AG09309 (cell line): Measurements from ENCODE around the gene CAST.

ENCODE experiments used
- DNase-seq: peaks from one replicate; pipeline ENCODE4 v3.0.0-alpha.2; 2010; ENCODE audit warnings: low read depth
- H3K4me3 ChIP-seq: 2 replicates; pipeline ENCODE4 v1.5.1; 2011; ENCODE audit warnings: mild to moderate bottlenecking, low read depth, low read length, moderate library complexity; ENCODE audit not compliant: control insufficient read depth
- TF ChIP-seq, protein P1 (sequence below): IDR thresholded peaks from 2 replicates; pipeline ENCODE4 v1.5.1; 2011; ENCODE audit warnings: mild to moderate bottlenecking, low read depth, low read length, inconsistent platforms; ENCODE audit not compliant: insufficient read depth, control insufficient read depth; ENCODE audit errors: missing control alignments

The CAST gene

DNA sequence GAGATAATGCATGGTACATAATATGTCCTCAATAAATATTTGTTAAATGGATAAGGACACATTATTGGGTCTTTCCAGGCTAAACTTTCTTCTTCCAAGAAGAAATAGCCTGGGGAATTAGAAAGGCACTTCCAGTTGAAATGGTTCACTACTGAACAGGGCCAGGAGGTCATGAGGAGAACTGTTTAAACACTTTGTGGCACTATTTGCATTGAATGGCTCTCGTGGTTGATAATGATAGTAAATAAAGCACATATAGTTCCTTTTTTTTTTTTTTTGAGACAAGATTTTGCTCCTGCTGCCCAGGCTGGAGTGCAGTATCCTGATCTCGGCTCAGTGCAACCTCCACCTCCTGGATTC, 19.9 kb upstream of the CAST start:
- H3K4me3 ChIP-seq = no peak overlapping the region
- no peak for DNase-seq
- TF ChIP-seq, protein P1, sequence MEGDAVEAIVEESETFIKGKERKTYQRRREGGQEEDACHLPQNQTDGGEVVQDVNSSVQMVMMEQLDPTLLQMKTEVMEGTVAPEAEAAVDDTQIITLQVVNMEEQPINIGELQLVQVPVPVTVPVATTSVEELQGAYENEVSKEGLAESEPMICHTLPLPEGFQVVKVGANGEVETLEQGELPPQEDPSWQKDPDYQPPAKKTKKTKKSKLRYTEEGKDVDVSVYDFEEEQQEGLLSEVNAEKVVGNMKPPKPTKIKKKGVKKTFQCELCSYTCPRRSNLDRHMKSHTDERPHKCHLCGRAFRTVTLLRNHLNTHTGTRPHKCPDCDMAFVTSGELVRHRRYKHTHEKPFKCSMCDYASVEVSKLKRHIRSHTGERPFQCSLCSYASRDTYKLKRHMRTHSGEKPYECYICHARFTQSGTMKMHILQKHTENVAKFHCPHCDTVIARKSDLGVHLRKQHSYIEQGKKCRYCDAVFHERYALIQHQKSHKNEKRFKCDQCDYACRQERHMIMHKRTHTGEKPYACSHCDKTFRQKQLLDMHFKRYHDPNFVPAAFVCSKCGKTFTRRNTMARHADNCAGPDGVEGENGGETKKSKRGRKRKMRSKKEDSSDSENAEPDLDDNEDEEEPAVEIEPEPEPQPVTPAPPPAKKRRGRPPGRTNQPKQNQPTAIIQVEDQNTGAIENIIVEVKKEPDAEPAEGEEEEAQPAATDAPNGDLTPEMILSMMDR = no peak

DNA sequence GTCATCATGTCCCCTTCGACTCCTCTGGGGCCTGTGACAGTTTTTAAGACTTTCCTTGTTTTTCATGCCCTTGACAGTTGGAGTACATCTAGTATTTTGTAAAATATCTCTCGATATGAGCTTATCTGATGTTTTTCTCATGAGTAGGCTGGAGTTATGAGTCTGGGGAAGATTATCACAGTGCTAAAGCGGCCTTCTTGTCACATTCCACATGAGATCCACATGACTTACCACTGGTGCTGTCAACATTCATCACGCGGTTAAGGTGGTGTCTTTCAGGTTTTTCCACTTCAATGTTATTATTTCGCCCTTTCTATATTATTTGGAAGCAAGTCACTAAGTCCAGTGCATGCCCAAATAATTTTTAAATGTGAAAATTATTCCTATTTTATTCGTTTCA, 17.1 kb upstream of the CAST start:
- TF ChIP-seq, protein P1 = no peak
- DNase-seq = no peak
- H3K4me3 ChIP-seq = no peak overlapping the region

DNA sequence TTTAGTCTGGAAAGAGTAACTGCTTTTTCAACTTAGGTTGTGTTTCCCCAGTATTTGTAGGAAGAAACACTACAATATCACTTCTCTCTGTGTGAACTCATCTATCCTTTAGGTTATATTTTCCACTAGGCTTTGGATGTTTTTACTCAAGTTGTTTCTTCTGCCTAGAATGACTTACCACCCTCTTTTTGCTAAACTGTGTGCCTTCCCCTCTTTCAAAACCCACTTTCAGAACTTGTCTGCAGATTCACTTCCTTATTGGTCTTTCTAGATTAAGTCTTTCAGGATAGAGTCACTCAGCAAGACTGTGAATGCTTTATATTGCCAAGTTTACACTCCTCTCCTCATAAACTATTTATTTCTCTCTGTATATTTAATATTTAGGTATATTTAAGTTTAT, 14.2 kb upstream of the CAST start:
- TF ChIP-seq, protein P1 = no peak
- no peak for DNase-seq
- H3K4me3 ChIP-seq = no peak overlapping the region

DNA sequence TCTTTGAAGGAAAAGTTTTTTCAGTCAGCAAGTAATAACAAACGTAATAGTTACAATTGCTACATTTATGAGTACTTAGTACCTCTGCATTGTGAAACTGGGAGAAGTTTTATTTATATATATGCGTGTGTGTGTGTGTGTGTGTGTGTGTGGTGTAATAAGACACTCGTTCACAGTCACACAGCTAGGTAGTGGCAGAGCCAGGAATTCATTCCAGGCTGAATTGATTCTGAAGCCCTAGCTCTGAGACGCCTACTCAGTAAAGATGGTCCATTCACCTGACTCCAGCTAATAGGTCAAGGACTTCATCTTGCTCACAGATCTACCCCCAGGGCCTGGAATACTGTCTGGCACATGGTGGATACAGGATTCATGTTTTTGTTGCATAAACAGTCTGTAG, 13.6 kb upstream of the CAST start:
- DNase-seq = no peak
- TF ChIP-seq, protein P1 = no peak
- H3K4me3 ChIP-seq = no peak overlapping the region

DNA sequence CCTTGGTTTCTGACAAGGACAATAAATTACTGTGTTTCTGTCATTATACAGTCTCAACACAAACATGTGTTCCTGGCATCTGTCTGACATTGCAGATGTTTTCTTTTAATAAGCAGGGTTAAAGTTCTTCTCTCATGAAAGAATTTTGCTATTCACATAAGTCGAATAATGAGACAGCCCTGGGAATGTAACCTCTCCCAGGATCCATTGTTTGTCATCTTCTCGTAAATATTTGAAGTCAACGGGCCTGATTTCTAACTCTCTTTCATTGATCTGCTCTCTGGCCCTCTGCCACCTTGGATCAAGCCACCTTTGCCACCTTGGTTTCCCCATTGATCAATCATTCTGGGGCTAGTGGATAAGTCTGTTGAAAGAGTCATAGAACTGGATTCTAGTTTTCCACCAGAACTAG, 12.9 kb upstream of the CAST start:
- no peak overlapping the region for H3K4me3 ChIP-seq
- TF ChIP-seq, protein P1 = no peak
- no peak for DNase-seq

DNA sequence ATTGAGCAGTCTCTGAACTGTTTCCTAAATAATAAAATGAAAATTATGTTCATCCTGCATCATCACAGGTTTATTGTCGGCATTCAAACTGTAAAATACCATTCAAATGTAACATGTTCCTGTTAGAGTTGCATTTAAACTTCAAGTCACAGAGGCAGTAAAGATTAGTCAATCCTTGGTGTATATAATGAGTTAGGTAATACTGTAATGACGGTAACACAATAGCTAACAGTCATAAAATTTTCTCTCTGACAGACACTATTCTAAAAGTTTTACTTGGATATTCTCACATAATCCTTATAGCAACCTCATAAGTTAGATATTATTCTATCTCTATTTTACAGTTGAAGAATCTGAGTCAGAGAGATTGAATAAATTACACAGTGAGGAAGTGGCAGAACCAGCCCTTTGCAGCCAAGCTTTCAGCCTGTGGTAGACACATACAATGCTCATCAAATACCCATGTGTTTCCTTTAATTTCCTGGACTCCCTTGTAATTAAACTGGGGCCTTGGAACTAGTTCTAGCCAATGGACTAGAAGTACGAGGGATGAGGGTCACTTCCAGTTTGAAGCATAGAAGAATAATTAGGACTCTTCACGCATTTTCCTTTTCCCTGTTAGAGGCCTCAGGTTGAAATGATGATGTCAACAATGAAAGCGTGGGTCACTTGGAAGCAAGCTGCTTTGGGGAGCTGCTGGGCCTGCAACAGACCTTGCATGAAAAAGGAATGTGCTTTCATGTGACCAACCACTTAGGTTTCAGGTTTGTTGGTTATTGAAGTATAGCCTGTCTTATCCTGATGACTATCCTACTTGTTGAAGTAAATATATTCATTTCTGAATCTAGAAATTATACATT, 12.3 kb upstream of the CAST start:
- DNase-seq = no peak
- TF ChIP-seq, protein P1 = no peak

More for the DNA sequence above, 12.3 kb upstream of the CAST start:
- no peak overlapping the region for H3K4me3 ChIP-seq
